Measurements from ENCODE around the gene RCAN2. TPM values are rescaled to one million over a fixed set of nuclear protein-coding genes. Genes with fewer than 3 reads are reported as not detected.
A peak's percentile ranks its signal among the peaks of the same experiment; 100 is the strongest.

Gene RCAN2
- 10 to 100 TPM in 3 of 6 donors, 1 to 10 TPM in 3; 4.8 to 14.6 (median 9.1) TPM for total RNA-seq

DNA sequence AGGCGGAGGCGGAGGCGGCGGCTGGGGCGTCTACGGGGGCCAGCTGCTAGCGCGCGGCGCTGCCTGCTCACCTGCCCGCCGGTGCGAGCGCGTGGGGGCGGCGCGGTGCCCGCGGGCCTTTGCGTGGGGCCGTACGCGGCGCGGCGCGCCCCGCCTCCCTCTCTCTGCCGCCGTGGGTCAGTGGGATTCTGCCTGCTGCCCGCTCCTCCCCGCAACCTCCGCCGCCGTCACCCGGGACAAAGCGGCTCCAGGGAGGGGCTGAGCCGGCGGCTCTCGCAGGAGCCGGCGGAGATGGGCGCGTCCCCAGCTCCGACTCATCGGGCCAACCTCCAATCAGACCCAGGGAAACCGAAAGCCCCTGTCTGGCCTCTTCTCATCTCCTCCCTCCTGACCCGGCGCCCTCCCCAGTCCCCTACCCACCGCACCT is at the start of gene RCAN2:
Gene RCAN2 (minus strand): TSS at position 249 of the 427 bp plus-strand sequence.
- peaks cover 0 to 5% (median 3%) of the 10 kb centered on the region in 4 donors for H3K27me3 ChIP-seq
- H3K4me1 ChIP-seq = peaks cover 5 to 22% (median 8%) of the 10 kb centered on the region in 4 donors
- ATAC-seq (ENCODE audit: low FRiP score in 2 of 2) = peak; percentile 84 to 90
- no peaks in the 10 kb centered on the region for H3K9me3 ChIP-seq
- WGBS, 2 donors = 1% methylated on average over 36 of the region's 51 CpGs; no CpG with 5 or more reads in 1 of the 2 donors
- H3K4me3 ChIP-seq = peak within 1 kb of the TSS; percentile 6 to 74 (median 62)
- DNase-seq = peak; percentile 61 to 92
- TF ChIP-seq, protein P1, sequence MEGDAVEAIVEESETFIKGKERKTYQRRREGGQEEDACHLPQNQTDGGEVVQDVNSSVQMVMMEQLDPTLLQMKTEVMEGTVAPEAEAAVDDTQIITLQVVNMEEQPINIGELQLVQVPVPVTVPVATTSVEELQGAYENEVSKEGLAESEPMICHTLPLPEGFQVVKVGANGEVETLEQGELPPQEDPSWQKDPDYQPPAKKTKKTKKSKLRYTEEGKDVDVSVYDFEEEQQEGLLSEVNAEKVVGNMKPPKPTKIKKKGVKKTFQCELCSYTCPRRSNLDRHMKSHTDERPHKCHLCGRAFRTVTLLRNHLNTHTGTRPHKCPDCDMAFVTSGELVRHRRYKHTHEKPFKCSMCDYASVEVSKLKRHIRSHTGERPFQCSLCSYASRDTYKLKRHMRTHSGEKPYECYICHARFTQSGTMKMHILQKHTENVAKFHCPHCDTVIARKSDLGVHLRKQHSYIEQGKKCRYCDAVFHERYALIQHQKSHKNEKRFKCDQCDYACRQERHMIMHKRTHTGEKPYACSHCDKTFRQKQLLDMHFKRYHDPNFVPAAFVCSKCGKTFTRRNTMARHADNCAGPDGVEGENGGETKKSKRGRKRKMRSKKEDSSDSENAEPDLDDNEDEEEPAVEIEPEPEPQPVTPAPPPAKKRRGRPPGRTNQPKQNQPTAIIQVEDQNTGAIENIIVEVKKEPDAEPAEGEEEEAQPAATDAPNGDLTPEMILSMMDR (IDR thresholded peaks at IDR 0.05) = no peak
- TF ChIP-seq POLR2AphosphoS5 (IDR thresholded peaks at IDR 0.05) (peak in 1 of 2 donors; percentile 12), POLR2A (IDR thresholded peaks at IDR 0.05) (peak in 1 of 4 donors; percentile 26)
- no peaks in the 10 kb centered on the region for H3K36me3 ChIP-seq
- H3K27ac ChIP-seq = peak within 1 kb of the TSS in 3 of 4 donors; percentile 21 to 78 (median 64)

DNA sequence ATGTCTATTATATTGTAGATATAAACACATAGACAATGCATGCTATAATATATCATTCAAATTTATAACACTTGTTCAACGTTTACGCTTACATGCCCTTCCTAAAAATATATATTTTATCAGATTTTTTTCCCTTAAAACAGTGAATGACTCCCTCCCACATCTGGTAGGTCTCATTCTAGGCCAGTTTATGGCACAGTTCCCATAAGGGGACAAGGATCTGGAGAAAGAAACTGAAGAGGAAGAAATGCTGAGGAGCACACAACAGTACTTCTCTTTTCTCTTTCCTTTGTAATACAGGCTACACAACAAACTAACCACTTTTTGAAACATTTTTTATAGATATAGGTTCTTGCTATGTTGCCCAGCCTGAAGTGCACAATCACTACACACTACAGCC is 48.6 kb upstream of the RCAN2 start:
- WGBS, 2 donors = 71 to 79% methylated on average over 2 of the region's 2 CpGs
- H3K36me3 ChIP-seq = no peaks in the 10 kb centered on the region
- H3K27ac ChIP-seq = no peak overlapping the region
- no peak overlapping the region for H3K4me3 ChIP-seq
- ATAC-seq (ENCODE audit: low FRiP score in 2 of 2) (no peak), DNase-seq (no peak)
- TF ChIP-seq, protein P1 (IDR thresholded peaks at IDR 0.05) = no peak
- TF ChIP-seq POLR2AphosphoS5 (IDR thresholded peaks at IDR 0.05) (no peak), POLR2A (IDR thresholded peaks at IDR 0.05) (no peak), EP300 (IDR thresholded peaks at IDR 0.05) (no peak)
- H3K9me3 ChIP-seq = no peaks in the 10 kb centered on the region
- no peaks in the 10 kb centered on the region for H3K4me1 ChIP-seq
- no peaks in the 10 kb centered on the region for H3K27me3 ChIP-seq

DNA sequence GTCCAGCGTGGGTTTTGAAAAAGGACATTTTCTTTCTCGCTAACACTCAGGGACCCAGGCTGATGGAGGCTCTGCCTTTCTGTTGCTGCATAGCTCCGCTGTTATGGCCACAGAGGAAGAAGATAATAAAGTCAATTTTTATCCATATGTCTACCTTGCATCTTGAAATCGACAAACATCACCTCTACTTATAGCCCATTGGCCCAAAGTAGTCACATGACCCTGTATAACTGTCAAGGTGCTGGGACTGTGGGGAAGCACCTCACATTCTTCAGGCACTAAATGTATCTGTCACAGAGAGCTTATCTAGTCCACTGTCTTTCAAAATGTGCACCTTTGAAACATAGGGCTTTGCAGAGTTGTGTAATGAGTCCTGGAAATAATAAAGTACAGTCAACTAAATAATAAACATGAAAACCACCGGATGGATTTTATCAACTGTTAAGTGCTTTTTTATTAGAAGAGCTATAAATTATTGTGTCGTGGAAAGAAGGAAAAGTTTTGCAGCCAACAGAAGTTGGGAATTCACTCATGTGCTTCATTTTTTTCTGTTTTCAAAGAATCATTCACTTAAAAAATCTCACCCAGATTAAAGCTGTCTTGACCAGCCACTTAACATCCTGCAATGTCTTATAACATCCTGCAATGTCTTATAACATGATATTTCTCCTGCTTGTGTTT is 47.7 kb upstream of the RCAN2 start:
- no peak for ATAC-seq (ENCODE audit: low FRiP score in 2 of 2)
- H3K4me1 ChIP-seq = no peaks in the 10 kb centered on the region
- no peak for DNase-seq
- WGBS, 2 donors = 66 to 70% methylated on average over 6 of the region's 6 CpGs
- no peaks in the 10 kb centered on the region for H3K27me3 ChIP-seq
- H3K27ac ChIP-seq = no peak overlapping the region
- no peaks in the 10 kb centered on the region for H3K36me3 ChIP-seq
- no peak overlapping the region for H3K4me3 ChIP-seq
- no peak for TF ChIP-seq EP300 (IDR thresholded peaks at IDR 0.05)
- no peak for TF ChIP-seq POLR2A (IDR thresholded peaks at IDR 0.05)
- TF ChIP-seq, protein P1 (IDR thresholded peaks at IDR 0.05) = no peak
- no peak for TF ChIP-seq POLR2AphosphoS5 (IDR thresholded peaks at IDR 0.05)
- no peaks in the 10 kb centered on the region for H3K9me3 ChIP-seq

DNA sequence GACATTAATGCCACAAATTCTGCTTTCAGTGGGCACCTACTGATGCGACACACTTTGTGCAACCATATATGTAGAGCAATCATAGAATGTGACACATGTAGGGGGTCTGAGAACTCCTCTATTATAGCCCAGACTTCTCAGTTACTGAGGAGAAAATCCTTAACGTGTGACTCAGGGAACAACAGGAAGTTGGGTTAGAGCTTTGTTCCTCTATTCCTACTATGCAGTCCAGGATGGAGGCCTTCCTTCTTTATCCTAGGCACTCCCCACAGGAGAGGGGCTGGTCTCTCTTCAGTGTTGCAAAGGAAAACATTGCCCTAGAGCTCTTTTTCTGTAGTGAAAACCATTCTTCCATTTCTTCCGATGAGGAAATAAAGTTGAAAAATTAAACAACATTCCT is 39.6 kb upstream of the RCAN2 start:
- ATAC-seq (ENCODE audit: low FRiP score in 2 of 2) = no peak
- WGBS, 2 donors = 66 to 71% methylated on average over 3 of the region's 3 CpGs
- Histone ChIP-seq H3K9me3 (no peaks in the 10 kb centered on the region), H3K27ac (no peak overlapping the region), H3K27me3 (no peaks in the 10 kb centered on the region), H3K4me3 (no peak overlapping the region), H3K36me3 (no peaks in the 10 kb centered on the region), H3K4me1 (no peaks in the 10 kb centered on the region)
- DNase-seq = no peak
- TF ChIP-seq, protein P1 (IDR thresholded peaks at IDR 0.05) = no peak
- TF ChIP-seq POLR2A (IDR thresholded peaks at IDR 0.05) (no peak), POLR2AphosphoS5 (IDR thresholded peaks at IDR 0.05) (no peak), EP300 (IDR thresholded peaks at IDR 0.05) (no peak)

Data from upper lobe of left lung (tissue), 6 donors.